Stimulated activated naive CD4-positive, alpha-beta T cell treated with Interleukin-2 at 50 U/mL for 16 hours (primary cell): ENCODE results near the gene THOC6.

Experiments used
- DNase-seq: peaks from one replicate; lab custom pipeline; 2025; lab: John Stamatoyannopoulos, UW

THOC6 gene

DNA sequence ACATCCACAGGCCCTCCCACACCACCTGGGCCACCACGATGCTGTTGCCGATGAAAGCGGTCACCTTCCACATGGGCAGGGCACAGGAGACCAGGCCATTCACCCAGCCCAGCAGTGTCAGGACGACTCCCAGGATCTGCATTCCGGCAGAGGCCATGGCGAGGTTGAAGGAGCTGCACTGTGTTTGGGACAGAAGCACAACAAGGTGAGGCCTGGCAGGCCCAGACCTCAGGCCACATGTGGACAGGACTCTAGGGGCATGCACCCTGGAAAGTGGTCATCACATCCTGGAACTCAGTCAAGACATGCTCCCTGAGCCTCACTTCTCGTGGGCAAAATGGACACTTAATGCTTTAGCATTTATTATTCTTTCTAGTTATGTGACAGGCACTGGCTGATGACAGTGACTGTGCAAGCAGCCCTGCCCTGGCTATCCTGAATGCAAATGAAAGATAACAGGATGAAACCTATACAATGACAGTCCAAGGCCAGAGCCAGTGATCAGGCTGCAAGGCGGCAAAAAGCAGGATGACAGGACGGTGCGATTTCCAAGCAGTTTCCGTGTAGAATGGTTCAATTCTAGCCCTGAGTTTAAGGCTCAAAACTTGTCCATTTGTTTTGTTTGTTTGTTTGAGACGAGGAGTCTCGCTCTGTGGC, 7.8 kb upstream of the THOC6 start:
- DNase-seq, result no peak

GRCh38 chr16:3017344-3017743, 6.5 kb upstream of the THOC6 start:
- DNase-seq, result no peak

- DNase-seq, result no peak
Measured at GRCh38 chr16:3017794-3018506, 5.9 kb upstream of the THOC6 start, which contains the start of gene CLDN6. CLDN6 (minus strand) TSS chr16:3018183; CDS start chr16:3016021, 2,162 bp downstream.

DNA sequence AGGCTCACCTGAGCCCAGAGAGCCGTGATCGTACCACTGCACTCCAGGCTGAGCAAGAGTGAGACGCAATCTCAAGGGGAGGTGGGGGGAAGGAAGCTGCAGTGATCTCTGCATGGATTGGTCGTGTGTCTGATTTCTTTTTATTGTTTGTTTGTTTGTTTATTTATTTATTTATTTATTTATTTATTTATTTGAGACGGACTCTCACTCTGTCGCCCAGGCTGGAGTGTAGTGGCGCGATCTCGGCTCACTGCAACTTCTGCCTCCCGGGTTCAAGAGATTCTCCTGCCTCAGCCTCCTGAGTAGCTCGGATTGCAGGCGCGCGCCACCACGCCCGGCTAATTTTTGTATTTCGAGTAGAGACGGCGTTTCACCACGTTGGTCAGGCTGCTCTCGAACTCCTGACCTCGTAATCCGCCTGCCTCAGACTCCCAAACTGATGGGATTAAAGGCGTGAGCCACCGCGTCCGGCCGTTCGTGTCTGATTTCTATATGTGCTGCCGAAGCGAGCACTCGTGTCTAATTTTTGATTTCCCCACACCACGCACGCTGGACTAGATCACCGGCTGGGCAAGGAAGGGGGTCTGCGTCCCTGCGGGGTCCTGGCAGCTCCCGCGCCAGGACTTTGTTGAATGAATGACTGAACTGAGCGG, 4.1 kb upstream of the THOC6 start:
- no peak for DNase-seq

DNA sequence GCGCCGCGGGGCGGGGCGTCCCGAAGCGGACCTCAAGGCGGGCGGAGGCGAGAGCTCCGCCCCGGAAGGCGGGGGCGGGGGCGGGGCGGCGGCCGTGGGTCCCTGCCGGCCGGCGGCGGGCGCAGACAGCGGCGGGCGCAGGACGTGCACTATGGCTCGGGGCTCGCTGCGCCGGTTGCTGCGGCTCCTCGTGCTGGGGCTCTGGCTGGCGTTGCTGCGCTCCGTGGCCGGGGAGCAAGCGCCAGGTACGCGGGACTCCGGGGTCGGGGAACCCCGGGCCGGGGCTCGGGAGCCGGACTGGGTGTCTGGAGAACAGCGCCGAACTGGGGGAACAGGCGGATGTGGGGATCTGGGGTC, 3.6 kb upstream of the THOC6 start, which contains the start of gene TNFRSF12A:
Gene TNFRSF12A, plus strand, starts transcription at position 122 of the 357 bp plus-strand sequence. Its CDS starts 30 bp downstream, at position 152.
- DNase-seq, result peak; percentile 47

- peak; percentile 61 for DNase-seq
Measured at GRCh38 chr16:3020604-3021448, 3.0 kb upstream of the THOC6 start.

- peak; percentile 75 for DNase-seq
Measured at GRCh38 chr16:3021449-3022207, 2.2 kb upstream of the THOC6 start.

- DNase-seq, result peak; percentile 90
Measured at GRCh38 chr16:3022208-3022683, 1.6 kb upstream of the THOC6 start.

DNA sequence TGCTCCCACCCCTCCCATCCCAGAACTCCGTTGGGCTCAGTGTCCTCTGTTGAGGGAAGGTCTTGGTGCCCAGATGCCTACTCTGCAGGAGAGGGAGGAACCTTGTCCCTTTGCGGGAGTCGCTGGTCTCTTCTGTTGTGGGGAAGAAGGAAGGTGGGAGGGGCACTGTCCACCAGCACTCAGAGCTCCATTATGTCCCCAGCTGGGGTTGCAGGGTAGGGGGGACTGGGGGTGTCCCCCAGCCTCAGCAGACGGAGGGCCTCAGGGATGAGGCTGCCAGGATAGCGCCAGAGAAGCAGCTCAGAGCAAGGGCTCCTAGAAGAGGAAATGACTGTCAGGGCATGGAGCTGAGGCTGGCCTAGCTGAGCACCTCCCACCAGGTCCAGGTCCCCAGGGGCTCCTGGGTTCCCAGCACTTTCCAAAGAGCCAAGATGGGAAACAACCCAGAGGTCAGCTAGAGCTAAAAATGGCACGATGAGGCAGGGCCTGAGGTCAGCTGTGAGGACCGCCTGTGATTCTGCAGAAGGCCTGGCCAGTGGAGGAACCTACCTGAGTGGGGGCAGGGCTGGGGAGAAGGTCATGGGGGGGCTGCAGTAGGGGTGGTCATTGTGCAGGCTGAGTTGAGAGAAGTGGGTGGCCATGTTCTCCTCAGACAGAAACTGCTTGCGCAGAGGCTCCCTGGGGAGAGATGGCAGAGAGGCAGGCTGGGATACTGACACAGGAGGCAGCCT, 986 bp upstream of the THOC6 start:
- no peak for DNase-seq

DNA sequence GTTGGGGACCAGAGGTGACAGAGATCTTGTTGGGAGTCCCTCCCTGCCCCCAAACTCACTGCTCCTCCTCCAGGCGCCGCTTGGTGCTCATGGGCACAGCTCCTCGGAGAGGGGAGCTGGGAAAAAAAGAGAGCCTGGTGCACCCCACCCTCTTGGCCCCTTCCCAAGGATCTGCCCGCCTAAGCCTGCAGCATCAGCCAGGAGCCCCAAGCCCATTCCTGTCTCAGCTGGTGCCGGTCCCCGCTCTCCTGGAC, 493 bp upstream of the THOC6 start:
- no peak for DNase-seq

GRCh38 chr16:3025032-3026002, 1.5 kb downstream of the THOC6 start:
- DNase-seq, result no peak

DNA sequence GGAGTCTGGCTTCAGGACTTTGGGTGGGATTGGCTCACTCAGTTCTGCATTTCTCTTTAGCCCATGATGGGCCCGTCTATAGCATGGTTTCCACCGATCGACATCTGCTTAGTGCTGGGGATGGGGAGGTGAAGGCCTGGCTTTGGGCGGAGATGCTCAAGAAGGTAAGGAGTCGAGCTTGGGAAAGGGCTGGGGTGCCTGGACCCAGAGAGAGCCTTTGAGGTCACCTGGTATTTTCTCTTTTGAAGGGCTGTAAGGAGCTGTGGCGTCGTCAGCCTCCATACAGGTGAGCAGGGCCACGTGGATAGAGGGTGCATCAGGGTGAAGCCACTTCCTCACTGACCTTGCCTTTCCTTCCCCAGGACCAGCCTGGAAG, 2.2 kb downstream of the THOC6 start:
- no peak for DNase-seq

DNA sequence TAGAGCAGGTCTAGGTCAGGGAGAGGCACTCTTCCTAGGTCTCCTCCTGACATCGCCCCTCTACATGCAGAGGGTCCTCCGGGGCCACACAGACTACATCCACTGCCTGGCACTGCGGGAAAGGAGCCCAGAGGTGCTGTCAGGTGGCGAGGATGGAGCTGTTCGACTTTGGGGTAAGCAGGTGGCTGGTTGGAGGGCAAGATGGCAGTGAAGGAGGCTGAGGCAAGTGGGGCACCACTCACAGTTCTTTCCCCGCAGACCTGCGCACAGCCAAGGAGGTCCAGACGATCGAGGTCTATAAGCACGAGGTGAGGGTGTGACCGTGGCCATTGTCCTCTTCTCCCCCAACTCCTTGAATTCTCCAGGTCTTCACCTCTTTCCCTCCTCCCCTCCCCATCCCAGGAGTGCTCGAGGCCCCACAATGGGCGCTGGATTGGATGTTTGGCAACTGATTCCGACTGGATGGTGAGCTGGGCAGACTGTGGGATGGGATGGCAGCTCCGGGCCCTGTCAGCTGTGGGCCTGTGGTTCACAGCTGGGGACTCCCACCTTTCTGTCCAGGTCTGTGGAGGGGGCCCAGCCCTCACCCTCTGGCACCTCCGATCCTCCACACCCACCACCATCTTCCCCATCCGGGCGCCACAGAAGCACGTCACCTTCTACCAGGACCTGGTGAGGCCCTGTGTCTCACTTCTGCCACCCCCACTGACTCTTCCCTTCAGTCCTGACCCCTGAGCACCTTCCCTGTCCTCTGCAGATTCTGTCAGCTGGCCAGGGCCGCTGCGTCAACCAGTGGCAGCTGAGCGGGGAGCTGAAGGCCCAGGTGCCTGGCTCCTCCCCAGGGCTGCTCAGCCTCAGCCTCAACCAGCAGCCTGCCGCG, 3.0 kb downstream of the THOC6 start:
- DNase-seq, result no peak

- DNase-seq, result no peak
Measured at GRCh38 chr16:3027489-3027795, 3.6 kb downstream of the THOC6 start.

GRCh38 chr16:3027983-3028715, 4.3 kb downstream of the THOC6 start:
- DNase-seq, result peak; percentile 82

DNA sequence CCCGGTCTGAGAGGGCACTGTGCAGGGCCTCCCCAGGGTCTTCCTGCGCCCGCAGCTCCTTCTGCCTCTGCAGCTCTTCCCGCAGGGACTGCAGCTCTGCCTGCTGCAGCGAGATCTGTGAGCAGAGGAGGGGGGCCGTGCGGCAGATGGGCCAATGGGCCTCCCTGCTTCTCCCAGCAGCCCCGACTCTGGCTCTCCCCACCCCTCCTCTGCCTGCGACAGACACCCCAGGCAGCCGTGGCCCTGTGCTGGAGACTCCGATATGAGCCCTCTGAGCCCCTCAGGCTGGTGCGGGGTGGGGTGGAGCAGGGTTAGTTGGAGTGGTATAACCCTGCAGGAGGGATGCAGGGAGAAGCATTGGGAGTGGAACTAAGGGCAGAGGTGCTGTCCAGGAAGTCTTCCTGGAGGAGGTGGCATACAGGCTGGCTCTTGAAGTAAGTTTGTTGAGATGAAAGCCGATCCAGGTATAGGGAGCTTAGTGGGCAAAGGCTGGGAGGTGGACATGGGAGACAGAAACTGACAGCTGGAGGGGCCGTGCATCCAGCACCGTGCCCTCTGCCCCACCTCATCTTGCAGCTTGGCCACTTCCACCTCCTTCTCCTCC, 5.0 kb downstream of the THOC6 start:
- DNase-seq, result no peak

- peak; percentile 38 for DNase-seq
Measured at GRCh38 chr16:3029491-3030221, 5.8 kb downstream of the THOC6 start.
